Choroid plexus epithelial cell (primary cell): Measurements from ENCODE around the gene C4orf50.

Source experiments
- DNase-seq: peaks from one replicate; pipeline ENCODE4 v3.0.0-alpha.2; 2010; ENCODE audit warnings: low read depth
- H3K4me3 ChIP-seq: 2 replicates; pipeline ENCODE4 v1.5.1; 2011; ENCODE audit warnings: low read depth, mild to moderate bottlenecking, control low read depth, low read length, moderate library complexity
- TF ChIP-seq, protein P1 (sequence below): conservative IDR thresholded peaks from 2 replicates; pipeline ENCODE4 v1.5.1; 2011; ENCODE audit warnings: low read depth, mild to moderate bottlenecking, control low read depth, inconsistent platforms, low read length, moderate library complexity

Gene C4orf50

DNA sequence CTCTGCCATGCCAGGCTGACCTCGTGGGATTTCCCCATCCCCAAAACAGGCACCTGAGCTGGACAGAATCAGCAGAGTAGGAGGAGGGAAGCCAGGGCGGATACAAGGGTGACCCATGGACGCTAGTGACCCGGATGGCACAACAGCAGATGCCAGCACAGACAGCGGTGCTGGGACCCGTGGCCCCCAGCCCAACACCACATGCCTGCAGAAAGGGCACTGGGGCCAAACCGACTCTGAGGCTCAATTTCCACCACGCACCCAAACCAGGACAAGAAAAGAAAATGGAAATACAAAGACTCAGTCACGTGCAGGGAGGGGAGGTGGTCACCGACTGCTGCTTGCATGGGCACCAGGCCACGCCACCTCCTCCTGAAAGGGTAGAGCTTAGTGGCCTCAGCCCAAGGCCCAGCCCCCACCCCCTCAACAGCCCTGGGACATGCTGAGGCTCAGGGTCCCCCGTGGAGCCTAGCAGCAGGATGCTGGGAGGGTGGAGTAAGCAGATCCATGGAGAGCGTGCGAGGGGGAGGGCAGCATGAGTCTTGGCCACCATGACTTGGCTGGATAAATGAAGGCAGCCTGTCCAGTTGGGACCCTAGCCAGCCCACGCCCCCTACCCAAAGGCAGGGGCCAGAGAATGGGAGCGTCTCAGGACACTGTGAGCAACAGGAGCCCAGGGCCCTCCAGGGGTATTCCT, 47.7 kb downstream of the C4orf50 start:
- DNase-seq: no peak
- no peak overlapping the region for H3K4me3 ChIP-seq
- TF ChIP-seq, protein P1, sequence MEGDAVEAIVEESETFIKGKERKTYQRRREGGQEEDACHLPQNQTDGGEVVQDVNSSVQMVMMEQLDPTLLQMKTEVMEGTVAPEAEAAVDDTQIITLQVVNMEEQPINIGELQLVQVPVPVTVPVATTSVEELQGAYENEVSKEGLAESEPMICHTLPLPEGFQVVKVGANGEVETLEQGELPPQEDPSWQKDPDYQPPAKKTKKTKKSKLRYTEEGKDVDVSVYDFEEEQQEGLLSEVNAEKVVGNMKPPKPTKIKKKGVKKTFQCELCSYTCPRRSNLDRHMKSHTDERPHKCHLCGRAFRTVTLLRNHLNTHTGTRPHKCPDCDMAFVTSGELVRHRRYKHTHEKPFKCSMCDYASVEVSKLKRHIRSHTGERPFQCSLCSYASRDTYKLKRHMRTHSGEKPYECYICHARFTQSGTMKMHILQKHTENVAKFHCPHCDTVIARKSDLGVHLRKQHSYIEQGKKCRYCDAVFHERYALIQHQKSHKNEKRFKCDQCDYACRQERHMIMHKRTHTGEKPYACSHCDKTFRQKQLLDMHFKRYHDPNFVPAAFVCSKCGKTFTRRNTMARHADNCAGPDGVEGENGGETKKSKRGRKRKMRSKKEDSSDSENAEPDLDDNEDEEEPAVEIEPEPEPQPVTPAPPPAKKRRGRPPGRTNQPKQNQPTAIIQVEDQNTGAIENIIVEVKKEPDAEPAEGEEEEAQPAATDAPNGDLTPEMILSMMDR: no peak

DNA sequence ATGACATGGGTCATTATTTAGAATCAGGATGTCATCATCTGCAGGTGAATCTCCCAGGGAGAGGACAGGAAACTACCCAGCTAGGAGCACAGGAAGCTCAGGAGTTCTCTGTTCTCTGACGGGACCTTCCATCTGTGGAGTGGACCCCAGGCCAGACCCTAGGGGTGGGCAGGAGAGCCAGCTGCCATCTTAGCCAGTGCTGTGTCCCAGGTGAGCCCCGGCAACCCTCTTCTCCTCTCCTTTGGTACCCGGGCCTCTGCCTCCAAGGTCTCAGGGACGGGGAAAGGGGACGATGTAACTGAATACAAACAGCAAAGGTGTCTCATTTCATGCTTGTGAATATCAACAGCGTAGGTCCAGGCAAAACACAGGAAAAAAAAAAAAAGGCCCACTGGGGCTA, 48.5 kb downstream of the C4orf50 start:
- TF ChIP-seq, protein P1: no peak
- no peak overlapping the region for H3K4me3 ChIP-seq
- no peak for DNase-seq

DNA sequence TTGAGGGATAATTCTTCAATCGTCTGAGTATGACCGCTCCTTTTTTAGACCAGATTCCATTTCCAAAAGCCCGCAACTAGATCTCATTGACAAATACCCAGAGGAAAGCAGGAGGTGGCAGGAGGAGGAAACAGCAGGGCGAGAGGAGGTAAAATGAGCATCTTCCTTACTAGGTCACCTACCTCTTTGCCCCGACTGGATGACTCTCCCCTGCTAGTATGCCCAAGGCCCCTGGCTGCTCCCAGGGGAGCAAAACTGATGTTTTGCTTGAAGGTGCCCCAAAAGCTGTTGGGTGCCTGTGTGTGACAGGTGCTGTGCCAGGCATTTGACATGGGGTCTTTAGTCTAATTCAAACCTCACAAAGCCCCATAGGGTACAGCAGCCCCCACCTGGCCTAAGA, 48.9 kb downstream of the C4orf50 start:
- no peak for DNase-seq
- H3K4me3 ChIP-seq: no peak overlapping the region
- TF ChIP-seq, protein P1: no peak

DNA sequence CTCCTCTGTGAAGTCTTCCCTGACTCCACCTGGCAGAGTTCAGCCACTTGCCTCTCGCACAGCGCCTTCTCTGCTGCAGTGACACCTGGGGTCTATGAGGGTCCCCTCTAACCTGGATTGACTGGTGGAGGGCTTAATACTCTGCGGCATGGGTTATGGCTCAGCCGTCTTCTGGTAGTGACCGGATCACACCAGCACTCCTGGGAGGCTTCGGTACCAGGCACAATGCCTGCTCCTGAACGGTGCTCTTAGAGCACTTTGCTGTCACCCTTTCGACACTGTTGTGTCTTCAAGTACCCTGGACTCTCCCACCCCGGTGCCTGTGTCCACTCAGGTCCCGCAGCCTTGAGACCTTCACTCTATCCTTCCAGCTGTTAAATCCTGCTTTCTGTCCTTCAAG, 50.0 kb downstream of the C4orf50 start:
- TF ChIP-seq, protein P1: no peak

DNA sequence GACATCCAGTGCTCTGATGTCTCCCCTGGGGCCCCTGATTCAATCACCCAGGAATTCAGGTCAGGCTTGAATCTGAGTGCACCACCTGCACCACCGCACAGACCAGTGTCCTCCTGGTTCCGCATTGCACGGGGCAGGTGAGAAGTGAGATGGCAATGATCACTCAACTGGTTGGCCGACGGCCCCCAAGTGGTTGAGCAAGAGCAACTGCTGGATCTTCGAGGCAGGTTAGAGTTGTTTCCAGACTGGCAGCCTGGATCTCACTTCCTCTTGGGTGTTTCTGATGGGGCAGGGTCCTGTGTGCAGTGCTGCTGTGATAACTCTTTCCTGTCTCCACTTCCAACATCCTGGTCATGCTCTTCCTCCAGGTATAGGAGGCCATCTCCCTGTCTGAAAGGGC, 50.4 kb downstream of the C4orf50 start:
- TF ChIP-seq, protein P1: no peak
- DNase-seq: no peak
- no peak overlapping the region for H3K4me3 ChIP-seq

More for the DNA sequence above, 50.0 kb downstream of the C4orf50 start:
- H3K4me3 ChIP-seq: no peak overlapping the region
- no peak for DNase-seq

DNA sequence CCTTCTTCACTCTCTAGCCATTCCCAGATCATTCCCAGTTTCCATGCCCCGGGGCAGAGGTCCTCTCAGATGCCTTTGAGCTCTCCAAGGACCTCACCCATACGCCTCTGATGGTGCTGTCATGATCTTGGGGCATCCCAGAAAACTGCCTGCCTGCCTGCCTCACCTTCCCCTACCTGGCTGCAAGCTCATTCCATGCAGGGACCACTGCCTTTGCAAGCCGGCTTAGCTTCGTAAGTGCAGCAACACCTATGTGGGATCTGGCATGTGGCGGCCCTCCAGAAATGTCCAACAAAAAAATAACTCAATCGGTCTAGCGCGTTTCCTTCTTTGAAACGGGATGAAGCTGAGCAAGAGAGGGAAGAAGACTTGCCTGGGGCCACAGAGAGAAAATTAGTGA, 53.0 kb downstream of the C4orf50 start:
- TF ChIP-seq, protein P1: no peak
- DNase-seq: no peak
- no peak overlapping the region for H3K4me3 ChIP-seq

DNA sequence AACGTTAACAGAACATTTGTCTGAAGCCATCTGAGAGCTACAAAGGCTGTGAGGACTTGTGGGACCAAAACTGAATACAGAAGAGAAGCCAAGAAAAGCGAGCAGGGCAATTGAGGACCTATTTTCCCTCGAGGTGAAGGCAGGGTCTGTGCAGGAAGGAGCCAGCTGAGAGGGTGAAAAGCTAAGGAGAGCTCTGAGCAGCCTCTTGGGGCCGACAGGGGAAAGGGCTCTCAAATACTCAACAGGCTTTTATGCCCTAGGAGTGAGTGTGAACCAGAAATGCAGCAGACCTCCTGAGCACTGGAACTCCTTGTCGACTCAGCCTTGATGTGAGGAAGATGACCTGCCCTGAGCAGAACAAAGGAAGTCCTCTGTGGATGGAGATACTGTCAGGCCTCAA, 54.2 kb downstream of the C4orf50 start:
- DNase-seq: no peak
- no peak overlapping the region for H3K4me3 ChIP-seq
- TF ChIP-seq, protein P1: no peak
